ENCODE measurements around the gene CHPT1.
"Not testable (repeated sequence)": the region's sequence is repeated elsewhere in the genome, so short reads cannot be mapped to it uniquely, and the experiment has no call there.

The CHPT1 gene

DNA sequence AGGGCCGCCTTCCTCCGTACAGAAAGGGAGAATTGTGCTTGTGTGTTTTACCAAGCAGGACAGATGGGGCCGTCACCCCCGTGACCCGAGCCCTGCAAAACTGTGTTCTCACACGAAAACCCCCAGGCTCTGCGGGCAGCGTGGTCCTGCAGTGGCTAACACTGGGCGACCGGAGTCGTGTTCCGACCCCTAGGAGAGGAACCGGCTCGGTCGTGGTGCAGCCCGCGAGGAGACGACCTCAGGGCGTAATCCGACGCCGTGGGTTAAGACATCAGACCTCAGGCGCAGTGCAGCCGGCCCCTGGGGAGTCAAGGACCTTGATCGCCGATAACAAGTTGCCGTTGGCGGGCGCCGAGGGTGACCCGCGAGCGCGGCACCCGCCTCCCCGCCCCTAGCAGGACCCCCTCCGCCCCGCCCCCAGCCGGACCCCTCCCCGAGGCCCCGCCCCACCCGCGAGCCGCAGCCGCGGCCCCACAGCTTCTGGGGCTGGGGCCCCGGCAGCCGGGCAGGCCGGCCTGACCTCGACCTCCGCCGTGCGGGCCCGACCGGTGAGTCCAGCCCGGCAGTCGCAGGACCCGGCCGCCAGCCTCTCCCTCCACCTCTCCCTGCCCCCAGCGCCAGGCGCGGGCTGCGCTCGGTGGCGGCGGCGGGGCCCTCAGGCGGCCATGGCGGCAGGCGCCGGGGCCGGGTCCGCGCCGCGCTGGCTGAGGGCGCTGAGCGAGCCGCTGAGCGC is at the start of gene CHPT1:
Gene CHPT1, plus strand, starts transcription at position 444 of the 733 bp plus-strand sequence. Its CDS starts 222 bp downstream, at position 666.
- FAIRE-seq, result no peak
- DNase-seq (ENCODE audit: low spot score), result peak; percentile 8

DNA sequence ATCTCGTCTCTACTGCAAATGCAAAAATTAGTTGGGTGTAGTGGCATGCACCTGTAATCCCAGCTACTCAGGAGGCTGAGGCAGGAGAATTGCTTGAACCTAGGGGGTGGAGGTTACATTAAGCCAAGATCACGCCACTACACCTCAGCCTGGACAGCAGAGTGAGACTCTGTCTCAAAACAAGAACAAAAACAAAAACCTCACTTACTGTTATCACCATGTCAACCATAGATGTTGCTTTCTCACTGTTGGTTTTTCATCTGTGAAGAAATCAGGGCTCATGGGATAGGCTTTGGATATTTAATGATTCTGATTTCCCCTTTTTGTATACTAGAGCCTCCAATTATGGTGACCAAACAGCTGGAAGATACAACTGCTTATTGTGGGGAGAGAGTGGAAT is 49.7 kb upstream of the CHPT1 start:
- FAIRE-seq (no peak), DNase-seq (ENCODE audit: low spot score) (no peak)

DNA sequence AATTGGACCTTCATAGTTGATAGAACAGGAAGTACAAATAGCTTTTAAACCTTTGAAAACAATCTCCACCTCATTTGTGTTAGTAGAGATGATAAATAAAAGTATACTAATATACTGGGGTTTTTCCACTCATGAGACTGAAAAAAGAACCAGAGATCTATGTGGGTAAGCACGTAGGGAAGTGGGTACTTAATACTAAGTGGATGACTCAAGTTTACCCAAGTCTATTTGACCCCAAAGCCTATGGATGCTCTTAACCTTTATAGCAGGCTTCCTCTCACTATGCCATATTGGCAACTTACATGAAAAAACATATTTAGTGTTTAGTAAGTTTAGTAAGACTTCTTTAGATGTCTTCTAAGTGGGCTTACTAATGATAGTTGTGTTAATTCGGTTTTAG is 49.2 kb upstream of the CHPT1 start:
- no peak for DNase-seq (ENCODE audit: low spot score)

DNA sequence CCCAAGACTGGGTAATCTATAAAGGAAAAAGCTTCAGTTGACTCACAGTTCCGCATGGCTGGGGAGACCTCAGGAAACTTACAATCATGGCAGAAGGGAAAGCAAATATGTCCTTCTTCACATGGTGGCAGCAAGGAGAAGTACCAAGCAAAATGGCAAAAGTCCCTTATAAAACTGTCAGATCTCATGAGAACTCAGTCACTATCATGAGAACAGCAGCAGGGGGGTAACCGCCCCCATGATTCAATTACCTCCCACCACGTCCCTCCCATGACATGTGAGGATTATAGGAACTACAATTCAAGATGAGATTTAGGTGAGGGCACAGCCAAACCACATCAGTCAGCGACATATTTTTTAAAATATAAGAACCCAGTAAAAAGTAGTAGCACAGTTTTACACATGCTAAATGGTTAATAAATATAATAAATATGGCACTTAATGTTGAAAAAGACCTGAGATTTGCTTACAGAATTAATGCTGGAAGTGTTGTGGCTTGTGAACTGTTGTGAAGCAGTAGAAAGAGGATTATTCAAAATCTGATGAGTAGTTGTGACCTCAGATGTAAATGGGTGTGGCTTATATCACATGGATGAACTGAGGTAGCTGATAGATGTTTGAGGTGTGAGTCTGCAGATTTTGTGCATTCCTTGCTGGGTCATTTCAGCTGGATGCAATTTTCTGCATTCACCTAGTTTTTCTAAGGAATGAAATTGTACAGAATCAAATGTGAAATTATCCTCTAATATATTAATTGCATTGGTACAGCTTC is 46.9 kb upstream of the CHPT1 start:
- FAIRE-seq (no peak), DNase-seq (ENCODE audit: low spot score) (no peak)

More for the DNA sequence above, 49.2 kb upstream of the CHPT1 start:
- FAIRE-seq, result no peak

DNA sequence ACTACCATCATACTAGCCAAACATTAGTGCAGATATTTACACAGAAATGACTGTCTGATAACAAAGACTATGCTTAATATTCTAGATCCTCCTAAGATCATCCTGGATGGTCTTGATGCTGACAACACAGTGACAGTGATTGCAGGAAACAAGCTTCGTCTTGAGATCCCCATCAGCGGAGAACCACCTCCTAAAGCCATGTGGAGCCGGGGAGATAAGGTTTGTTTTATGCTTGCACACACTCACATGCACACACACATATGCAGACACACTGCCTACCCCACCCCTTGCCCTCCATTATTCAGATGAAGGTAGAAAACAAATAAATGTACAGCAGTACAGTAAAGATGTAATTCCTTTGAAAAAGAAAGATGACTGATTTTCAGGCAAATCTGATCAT is 44.4 kb upstream of the CHPT1 start:
- FAIRE-seq (no peak), DNase-seq (ENCODE audit: low spot score) (no peak)

DNA sequence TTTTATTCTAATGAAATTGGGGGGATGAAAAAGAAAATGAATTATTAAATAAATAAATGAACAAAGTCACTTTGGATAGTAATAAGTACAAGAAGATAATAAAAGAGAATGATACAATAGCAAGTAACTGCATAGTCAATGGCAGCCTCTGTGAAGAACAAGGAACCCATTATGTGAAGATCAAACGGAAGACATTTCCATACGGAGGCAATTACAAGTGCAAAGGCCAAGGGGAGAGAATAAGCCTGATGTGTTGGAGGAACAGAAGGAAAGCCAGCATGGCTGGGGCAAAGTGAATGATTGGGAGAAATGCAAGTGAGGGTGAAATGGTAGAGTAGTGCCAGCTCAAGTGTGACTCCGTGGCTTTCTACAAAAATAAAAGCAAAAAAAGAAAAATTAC is 43.9 kb upstream of the CHPT1 start:
- DNase-seq (ENCODE audit: low spot score), result no peak
- no peak for FAIRE-seq

DNA sequence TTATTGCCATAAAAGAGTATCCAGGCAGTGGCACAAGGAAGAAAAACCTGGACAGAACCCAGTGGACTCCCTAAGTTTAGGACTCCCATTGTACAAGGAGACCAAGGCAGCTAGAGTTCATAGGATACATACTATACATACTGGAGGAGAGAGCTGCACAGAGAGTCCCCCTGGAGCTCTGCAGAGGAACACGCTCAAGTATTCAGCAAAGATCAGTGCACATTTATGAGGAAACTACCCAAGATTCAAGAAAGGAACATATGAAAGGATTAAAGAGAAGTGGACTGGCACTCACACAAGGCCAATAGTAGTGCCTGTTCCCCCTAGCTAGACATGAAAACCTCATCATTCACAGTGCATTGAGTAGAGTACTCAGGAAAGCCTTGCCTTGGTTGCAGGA is 43.0 kb upstream of the CHPT1 start:
- no peak for FAIRE-seq
- DNase-seq (ENCODE audit: low spot score), result no peak

DNA sequence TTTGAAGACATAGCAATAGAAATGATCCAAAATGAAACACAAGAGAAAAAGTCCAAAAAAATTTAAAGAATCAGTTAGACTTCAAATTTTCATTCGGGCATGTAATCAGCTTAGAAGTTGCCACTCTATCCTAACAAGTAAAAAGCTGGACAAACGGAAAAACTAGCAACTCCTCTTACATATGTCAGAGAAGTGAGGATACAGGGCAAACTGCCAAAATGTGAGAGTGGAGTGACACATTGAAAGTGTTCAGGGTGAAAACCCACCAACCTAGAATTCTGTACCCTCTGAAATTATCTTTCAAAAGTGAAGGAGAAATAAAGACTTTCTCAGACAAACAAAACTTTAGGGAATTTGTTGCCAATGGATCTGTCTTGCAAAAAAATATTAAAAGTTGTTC is 42.0 kb upstream of the CHPT1 start:
- FAIRE-seq (no peak), DNase-seq (ENCODE audit: low spot score) (no peak)

DNA sequence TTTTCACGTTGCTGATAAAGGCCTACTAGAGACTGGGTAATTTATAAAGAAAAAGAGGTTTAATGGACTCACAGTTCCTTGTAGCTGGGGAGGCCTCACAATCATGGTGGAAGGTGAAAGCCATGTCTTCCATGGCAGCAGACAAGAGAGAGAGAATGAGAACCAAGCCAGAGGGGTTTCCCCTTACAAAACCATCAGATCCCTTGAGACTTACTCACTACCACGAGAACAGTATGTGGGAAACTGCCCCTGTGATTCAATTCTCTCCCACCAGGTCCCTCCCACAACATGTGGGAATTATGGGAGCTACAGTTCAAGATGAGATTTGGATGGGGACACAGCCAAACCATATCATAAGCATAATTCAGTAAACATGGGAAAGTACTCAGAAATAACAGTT is 36.8 kb upstream of the CHPT1 start:
- not testable (repeated sequence) for FAIRE-seq; DNase-seq (ENCODE audit: low spot score)

DNA sequence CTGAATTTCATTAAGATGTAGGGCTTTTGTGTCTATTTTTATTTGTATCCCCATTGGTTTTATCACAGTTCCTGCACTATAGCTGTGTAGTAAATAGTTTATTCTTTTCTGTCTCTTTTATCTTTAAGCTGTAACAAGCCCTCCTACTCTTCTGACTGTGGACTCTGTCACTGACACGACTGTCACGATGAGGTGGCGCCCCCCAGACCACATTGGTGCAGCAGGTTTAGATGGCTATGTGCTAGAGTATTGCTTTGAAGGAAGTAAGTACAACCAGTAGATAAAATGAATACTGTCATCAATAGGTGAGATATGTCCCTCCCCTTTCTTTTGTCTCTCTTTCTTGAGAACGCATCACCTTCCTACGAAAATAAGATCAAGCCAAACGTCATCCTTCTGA is 34.1 kb upstream of the CHPT1 start:
- DNase-seq (ENCODE audit: low spot score) (no peak), FAIRE-seq (no peak)

DNA sequence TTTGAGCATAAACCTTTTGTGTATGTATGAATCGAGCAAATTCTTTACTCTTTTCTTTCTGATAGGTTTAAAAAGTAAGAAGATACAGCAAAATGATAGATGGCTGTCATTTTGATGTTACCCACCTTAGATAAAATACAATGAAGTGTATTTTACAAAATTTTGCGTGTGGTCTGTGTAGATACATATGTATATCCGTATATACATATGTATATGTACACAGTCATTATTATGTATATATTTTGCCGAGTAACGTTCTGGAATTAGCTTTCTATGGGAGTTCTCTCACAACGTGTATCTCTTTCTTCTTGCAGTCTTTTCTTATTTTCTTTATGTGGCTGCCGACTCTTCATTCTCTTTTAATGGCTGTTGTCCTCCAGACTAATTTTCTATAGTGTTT is 32.4 kb upstream of the CHPT1 start:
- DNase-seq (ENCODE audit: low spot score), result no peak
- FAIRE-seq, result no peak

DNA sequence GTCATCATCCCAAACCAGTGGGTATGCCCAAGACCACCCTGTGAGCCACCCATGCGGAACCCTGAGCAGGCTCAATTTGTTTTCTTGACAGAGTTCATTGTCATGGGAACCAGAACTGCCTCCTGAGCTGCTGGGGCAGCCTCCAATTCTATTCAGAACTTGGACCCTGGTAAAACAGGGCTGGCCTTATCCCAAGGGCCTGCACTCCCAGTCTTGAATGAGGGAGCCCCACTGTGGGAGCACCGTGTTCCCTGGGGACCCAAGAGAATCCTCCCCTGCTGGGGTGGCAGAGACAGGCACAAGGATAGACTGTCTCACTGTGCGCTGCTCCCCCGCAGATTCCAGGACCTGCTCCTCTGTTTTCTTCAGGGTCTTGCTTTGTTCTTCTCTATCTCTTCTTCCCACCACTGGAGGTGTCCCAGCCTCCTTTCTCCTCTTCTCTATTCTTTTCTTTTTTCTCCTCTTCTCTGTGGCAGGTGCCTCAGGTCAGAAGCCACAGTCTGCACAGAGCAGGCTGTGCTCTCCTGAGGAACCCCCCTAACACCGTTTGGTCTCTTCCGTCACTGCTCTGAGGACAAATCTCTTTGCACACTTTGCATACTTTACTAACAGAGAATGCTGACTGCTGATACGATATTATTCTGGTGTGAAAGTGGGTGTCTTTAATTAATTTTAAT is 31.2 kb upstream of the CHPT1 start:
- FAIRE-seq, result no peak
- no peak for DNase-seq (ENCODE audit: low spot score)

DNA sequence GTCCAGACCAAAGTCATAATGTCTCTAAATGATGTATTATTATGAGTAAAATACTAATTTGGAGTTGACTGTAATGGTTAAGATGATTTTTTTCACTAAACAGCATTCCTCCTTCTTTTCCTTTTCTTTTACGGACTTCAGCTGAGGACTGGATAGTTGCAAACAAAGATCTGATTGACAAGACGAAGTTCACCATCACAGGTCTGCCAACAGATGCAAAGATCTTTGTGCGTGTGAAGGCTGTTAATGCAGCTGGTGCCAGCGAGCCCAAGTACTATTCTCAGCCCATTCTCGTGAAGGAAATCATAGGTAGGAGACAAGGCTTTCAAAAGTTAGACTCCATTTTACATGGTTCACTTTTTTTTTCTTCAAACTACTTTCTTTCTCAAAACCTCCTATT is 29.8 kb upstream of the CHPT1 start:
- FAIRE-seq, result no peak

DNA sequence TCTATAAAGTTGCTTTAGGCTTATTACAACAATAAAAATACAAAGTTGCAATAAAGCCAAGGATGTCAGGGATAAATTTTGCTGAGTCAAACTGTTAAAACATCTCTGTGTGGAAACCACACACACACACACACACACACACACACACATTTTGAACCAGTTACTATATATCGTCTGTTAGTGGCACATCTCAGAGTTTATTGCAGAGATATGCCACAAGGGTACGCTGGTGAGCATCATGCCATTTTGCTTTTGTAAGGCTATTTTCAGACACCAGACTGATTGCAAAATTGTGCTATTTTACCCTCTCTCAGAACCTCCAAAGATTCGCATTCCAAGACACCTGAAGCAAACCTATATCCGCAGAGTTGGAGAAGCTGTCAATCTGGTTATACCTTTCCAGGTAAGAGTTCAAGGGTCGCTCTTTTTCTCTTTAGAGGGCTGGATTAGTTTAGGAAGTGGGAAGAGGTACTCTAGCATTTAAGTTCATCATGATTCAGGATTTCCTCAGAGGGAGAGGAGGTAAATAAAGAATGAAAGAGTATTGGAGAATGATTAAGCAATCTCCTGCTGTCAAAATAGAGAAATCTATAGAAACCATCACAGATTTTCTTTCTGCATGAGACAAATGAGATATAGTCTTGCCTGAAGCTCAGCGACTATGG is 27.3 kb upstream of the CHPT1 start:
- DNase-seq (ENCODE audit: low spot score) (no peak), FAIRE-seq (no peak)

More for the DNA sequence above, 29.8 kb upstream of the CHPT1 start:
- DNase-seq (ENCODE audit: low spot score), result no peak

DNA sequence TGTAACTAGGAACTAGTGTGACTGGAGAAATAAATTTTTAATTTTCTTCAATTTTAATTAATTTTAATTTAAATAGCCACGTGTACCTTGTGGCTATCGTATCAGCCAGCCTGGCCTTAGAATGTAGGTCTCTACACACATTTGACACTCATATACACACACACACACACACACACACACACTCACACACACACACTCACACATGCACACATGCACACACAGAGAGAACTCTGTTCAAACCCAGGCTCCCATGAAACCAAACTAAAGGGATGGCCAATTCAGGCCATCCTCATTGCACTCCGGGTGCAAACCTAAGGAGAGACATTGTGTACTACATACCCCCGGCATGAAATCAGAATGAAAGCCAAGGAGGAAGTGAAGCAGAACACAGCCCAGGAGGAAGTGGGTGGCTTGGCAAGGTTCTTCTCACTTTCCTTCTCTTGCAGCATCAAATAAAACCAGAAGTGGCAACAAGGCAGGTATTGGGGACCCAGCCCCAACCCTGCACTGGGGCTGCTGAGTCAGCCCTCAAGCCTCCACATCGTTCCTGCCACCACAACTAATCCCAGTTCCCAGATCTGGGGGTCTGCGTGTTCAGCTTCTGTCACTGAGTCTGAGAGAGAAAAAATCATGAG is 26.2 kb upstream of the CHPT1 start:
- FAIRE-seq, result no peak
- DNase-seq (ENCODE audit: low spot score), result no peak

DNA sequence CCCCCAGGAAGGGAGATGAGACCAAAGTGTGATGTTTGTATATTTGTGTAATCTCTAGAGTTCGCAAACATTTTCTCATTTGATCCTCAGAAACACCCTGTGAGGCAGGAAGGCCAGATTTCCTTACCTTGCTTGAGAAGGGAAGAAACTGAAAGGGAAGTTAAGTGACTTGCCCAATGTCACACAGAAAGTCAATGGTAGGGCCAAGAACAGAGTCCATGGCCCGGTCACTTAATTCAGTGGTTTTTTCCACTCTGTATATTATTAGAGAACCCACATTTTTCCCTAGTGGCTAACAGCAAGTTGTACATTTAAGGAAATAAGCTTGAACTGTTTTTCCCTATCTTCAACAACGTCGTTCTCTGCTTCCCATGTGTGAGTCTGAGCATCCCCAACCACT is 25.6 kb upstream of the CHPT1 start:
- no peak for FAIRE-seq
- no peak for DNase-seq (ENCODE audit: low spot score)

DNA sequence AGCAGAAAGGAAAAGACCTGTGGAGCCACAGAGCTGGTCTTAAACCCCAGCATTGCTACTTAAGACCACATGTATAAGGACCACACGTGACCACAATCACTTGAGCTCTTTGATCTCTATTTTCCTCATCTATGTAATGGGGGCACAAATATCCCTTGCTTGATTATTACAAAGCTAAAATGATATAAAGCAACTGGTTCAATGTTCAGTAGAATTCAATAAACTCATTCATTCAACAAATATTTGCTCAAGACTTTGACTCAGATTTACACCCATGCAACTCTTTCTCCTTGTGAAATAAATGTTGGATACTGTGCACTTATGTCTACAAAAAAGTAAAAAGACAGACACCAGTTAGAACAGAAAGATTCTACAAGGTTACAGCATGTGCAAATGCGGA is 21.9 kb upstream of the CHPT1 start:
- DNase-seq (ENCODE audit: low spot score) (no peak), FAIRE-seq (no peak)

DNA sequence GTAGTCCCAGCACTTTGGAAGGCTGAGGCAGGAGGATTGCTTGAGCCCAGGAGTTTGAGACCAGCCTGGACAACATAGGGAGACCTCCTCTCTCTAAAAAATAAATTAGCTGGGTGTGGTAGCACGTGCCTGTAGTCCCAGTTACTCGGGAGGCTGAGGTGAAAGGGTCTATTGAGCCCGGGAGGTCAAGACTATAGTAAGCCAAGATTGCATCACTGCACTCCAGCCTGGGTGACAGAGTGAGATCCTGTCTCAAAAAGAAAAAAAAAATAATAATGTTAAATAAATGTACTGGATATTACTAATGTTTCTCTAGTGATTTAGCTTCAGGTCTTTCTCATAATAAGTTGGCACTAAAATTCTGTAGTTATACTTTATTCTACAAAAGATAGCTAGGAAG is 20.9 kb upstream of the CHPT1 start:
- DNase-seq (ENCODE audit: low spot score); FAIRE-seq: not testable (repeated sequence)

DNA sequence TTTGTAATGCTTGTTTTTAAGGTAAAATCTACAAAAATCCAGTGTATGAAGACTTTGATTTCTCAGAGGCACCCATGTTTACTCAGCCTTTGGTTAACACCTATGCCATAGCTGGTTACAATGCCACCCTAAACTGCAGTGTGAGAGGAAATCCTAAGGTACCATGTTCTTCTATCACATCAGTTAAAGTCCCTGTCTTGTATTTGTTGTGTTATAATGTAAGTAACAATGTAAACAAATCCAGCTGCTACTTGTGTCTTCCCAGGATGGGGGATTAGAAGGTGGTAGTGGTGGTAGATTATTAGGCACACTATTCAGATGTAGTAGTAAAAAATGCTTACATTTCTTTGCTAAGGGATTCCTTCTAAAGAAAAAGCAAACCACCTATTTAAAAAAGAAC is 19.4 kb upstream of the CHPT1 start:
- no peak for DNase-seq (ENCODE audit: low spot score)
- no peak for FAIRE-seq

DNA sequence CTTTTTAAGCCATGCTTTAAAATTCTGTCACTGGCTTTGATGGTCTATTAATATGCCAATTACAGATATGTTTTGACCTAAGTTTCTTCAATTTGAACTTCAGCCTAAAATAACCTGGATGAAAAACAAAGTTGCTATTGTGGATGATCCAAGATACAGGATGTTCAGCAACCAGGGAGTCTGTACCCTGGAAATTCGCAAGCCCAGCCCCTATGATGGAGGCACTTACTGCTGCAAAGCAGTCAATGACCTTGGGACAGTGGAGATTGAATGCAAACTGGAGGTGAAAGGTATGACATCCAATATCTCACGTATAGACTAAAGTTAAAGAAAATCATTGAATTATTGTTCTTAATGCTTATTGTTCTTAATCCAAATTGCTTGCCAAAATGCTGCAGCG is 17.2 kb upstream of the CHPT1 start:
- FAIRE-seq (no peak), DNase-seq (ENCODE audit: low spot score) (no peak)

DNA sequence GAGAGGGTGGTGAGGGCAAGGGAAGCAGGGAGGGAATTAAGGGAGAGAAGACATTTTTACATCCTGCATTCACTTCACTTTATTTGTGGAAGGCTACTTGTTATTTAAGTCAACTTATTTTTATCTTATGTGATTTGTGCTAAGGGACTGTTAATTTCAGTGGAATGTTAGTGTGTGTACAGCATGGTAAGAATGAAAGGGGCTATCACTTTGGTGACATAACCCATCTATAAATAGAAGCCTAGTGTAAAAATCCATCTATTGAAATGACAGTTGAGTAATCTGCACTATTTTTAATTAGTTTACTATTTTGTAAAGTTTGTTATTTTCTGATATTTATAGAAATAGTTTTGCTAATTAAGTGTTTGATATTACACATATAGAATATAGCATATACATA is 16.8 kb upstream of the CHPT1 start:
- FAIRE-seq (no peak), DNase-seq (ENCODE audit: low spot score) (no peak)
